ENCODE data around the gene NCKAP5. TPM values are rescaled to one million over a fixed set of nuclear protein-coding genes. Genes with fewer than 3 reads are reported as not detected.

Gene NCKAP5
- total and polyA plus RNA-seq, 9 of the 15 experiments (the other 6 are each of a cell fraction or from before 2014, with no cell fraction given), result not detected

- CTCF ChIA-PET (ENCODE audit: low intra/inter-chr PET ratio), result no interaction called here
- Histone ChIP-seq H3K9me1 (ENCODE audit: control insufficient read depth, insufficient read depth, low read length) (no peaks in the 10 kb centered on the region), H3K9me3 (replicated peaks; ENCODE audit: control insufficient read depth, insufficient read depth, low read depth, low read length) (no peaks in the 10 kb centered on the region), H3K79me2 (ENCODE audit: control insufficient read depth, insufficient read depth, low read length) (no peaks in the 10 kb centered on the region), H2AFZ (ENCODE audit: low read depth, low read length) (no peak overlapping the region), H3K4me2 (ENCODE audit: insufficient read depth, low read length) (no peak overlapping the region), H3K27ac (ENCODE audit: extremely low read depth, low read depth, low read length) (no peak overlapping the region), H3K27me3 (ENCODE audit: control insufficient read depth in 2 of 2, insufficient read depth in 2 of 2, low read length in 2 of 2) (no peaks in the 10 kb centered on the region), H3K9ac (ENCODE audit: insufficient read depth in 1 of 2, low read depth in 2 of 2, low read length in 2 of 2) (no peak overlapping the region), H3K4me1 (replicated peaks in 1 of 2; ENCODE audit: control insufficient read depth in 2 of 2, insufficient read depth in 2 of 2, low read length in 2 of 2) (no peaks in the 10 kb centered on the region), H3K36me3 (ENCODE audit: control insufficient read depth, insufficient read depth, low read length) (no peaks in the 10 kb centered on the region), H4K20me1 (replicated peaks; ENCODE audit: control insufficient read depth, insufficient read depth, low read length) (no peaks in the 10 kb centered on the region), H3K4me3 (no peak overlapping the region)
- POLR2A ChIA-PET, result no interaction called here
- ATAC-seq, result no peak
- no peak for DNase-seq (ENCODE audit: extremely low read depth in 1 of 4, low spot score in 3 of 4)
- intact Hi-C loops (cut with micrococcal nuclease) (no loop called here), in situ Hi-C loops (cut with MboI) (no loop called here)
- no TSS peak for BruUV-seq (replicated peaks)
- FAIRE-seq, result no peak
- TF ChIP-seq ZNF224 (CRISPR knock-in tag; IDR thresholded peaks at IDR 0.05) (no peak), EGR1 (conservative IDR thresholded peaks at IDR 0.05) (no peak), ZNF263 (CRISPR knock-in tag; IDR thresholded peaks at IDR 0.05; ENCODE audit: borderline replicate concordance) (no peak), TAF15 (IDR thresholded peaks at IDR 0.05; ENCODE audit: low read depth, low read length) (no peak), SNIP1 (IDR thresholded peaks at IDR 0.05; ENCODE audit: low read depth) (no peak), BACH1 (tag; IDR thresholded peaks at IDR 0.05) (no peak), SRSF1 (IDR thresholded peaks at IDR 0.05; ENCODE audit: low read depth, low read length) (no peak), MAZ (CRISPR knock-in tag; conservative IDR thresholded peaks at IDR 0.05 in 1 of 2, IDR thresholded peaks at IDR 0.05 in 1 of 2) (no peak), EP400 (IDR thresholded peaks at IDR 0.05) (no peak), FOXP4 (CRISPR knock-in tag; IDR thresholded peaks at IDR 0.05; ENCODE audit: borderline replicate concordance) (no peak)
- WGBS (ENCODE audit: insufficient coverage, low coverage, missing lambda C conversion rate), result 0% methylated on average over 3 of the region's 3 CpGs
Observed at GRCh38 chr2:133142087-133142486, 426.2 kb downstream of the NCKAP5 start.

Data from K562 (cell line).